Measurements from ENCODE around the gene NT5DC1. TPM values are rescaled to one million over a fixed set of nuclear protein-coding genes. Genes with fewer than 3 reads are reported as not detected.
A peak's percentile ranks its signal among the peaks of the same experiment; 100 is the strongest.

The NT5DC1 gene
- total RNA-seq, 2 experiments from 2014 or later, result 29.5 to 32.9 TPM

DNA sequence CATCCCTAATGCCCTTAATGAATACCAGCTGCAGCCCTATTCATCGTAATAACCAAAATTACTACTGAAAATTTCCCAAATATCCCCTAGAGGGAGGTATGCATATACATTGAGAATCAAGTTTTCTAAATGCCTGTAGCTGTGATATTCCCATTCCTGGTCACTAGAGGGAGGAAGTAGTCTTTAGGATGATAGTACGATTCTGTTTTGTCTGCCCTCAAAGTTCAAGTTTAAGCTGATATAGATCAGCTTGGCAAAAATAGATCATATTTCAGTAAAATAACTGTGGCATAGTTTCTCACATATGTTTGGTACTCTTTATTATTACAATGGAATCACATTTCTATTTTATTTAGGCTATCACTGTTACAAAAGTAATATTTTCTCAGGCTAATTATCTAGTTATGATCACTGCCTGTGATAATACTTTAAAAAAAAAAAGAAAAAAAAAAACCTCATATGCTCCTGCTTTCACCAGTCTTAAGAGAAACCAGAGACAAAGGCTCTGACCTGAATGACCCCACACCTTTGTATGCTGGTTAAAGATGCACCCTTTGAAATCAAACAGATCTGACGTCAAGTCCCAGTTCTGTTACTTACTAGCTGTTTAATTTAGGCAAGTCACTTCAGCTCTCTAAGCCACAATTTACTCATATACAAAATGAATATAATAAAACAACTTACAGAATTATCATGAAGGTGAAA, 168.1 kb downstream of the NT5DC1 start:
- no peaks in the 10 kb centered on the region for H3K27me3 Mint-ChIP-seq (ENCODE audit: low read depth)
- no peak overlapping the region for H3K4me3 Mint-ChIP-seq
- CTCF ChIA-PET, result interaction anchor here (0.7 to 3.9 kb wide), 19 partner anchors 9 to 302 kb away, joined by 3 to 28 read pairs (median 4); partner anchors contain the start of genes RWDD1, TSPYL1 and TSPYL4
- POLR2A ChIA-PET, result no interaction called here
- no peak overlapping the region for H3K27ac Mint-ChIP-seq
- DNase-seq, result no peak
- H3K4me1 Mint-ChIP-seq (ENCODE audit: low read depth), result peaks cover 3% of the 10 kb centered on the region
- peaks cover 5% of the 10 kb centered on the region for H3K9me3 Mint-ChIP-seq (ENCODE audit: insufficient read depth)
- H3K36me3 Mint-ChIP-seq (ENCODE audit: low read depth), result peaks cover 24% of the 10 kb centered on the region
- ATAC-seq, result peak; percentile 66

- no peak overlapping the region for H3K27ac Mint-ChIP-seq
- ATAC-seq (no peak), DNase-seq (no peak)
- no peaks in the 10 kb centered on the region for H3K9me3 Mint-ChIP-seq (ENCODE audit: insufficient read depth)
- peaks cover 25% of the 10 kb centered on the region for H3K36me3 Mint-ChIP-seq (ENCODE audit: low read depth)
- CTCF ChIA-PET, result interaction anchor here (0.9 to 3.9 kb wide), 6 partner anchors 9 to 290 kb away, joined by 3 to 28 read pairs (median 4); partner anchors contain the start of genes TSPYL1 and TSPYL4
- H3K27me3 Mint-ChIP-seq (ENCODE audit: low read depth), result no peaks in the 10 kb centered on the region
- peaks cover 16% of the 10 kb centered on the region for H3K4me1 Mint-ChIP-seq (ENCODE audit: low read depth)
- POLR2A ChIA-PET, result interaction anchor here (1.6 kb wide), 1 partner anchor 8 kb away, joined by 13 read pairs; the partner anchor contains the start of gene TSPYL1
- H3K4me3 Mint-ChIP-seq, result no peak overlapping the region
Measured at GRCh38 chr6:116271149-116271708, 170.6 kb downstream of the NT5DC1 start.

DNA sequence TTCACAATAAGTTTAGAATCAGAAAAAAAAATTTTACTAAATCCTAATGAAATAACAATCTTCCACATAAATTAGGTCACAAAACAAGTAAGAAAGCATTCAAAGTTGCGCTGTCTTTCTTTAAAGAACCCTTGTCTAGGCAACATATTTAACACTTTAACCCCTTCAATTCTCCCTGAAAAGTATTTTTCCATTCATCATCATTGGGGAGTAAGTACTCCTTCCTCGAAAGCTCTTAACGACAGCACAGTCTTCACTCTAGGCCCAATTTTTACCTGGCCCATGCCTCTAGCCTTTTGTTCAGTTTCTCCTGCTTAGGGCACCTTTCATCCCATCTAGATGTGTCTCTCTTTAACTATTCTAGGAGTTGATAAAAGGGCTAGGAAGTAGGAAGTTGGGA, 176.5 kb downstream of the NT5DC1 start:
- Mint-ChIP-seq H3K36me3 (ENCODE audit: low read depth) (peaks cover 51% of the 10 kb centered on the region), H3K4me1 (ENCODE audit: low read depth) (peaks cover 46% of the 10 kb centered on the region), H3K27ac (peak overlapping the region; percentile 55), H3K9me3 (ENCODE audit: insufficient read depth) (no peaks in the 10 kb centered on the region), H3K27me3 (ENCODE audit: low read depth) (no peaks in the 10 kb centered on the region), H3K4me3 (peak overlapping the region; percentile 96)
- POLR2A ChIA-PET, result interaction anchor here (1.0 to 4.4 kb wide), 3 partner anchors 24 to 404 kb away, joined by 3 to 51 read pairs (median 4); partner anchors contain the start of genes KPNA5, RWDD1 and TSPYL4
- DNase-seq, result no peak
- ATAC-seq, result no peak
- CTCF ChIA-PET, result interaction anchor here (1.0 to 1.7 kb wide), 4 partner anchors 8 to 258 kb away, joined by 3 to 5 read pairs (median 4); no protein-coding TSS in a partner anchor

- Mint-ChIP-seq H3K27ac (peak overlapping the region; percentile 98), H3K9me3 (ENCODE audit: insufficient read depth) (no peaks in the 10 kb centered on the region), H3K4me3 (peak overlapping the region; percentile 96), H3K4me1 (ENCODE audit: low read depth) (peaks cover 46% of the 10 kb centered on the region), H3K36me3 (ENCODE audit: low read depth) (peaks cover 44% of the 10 kb centered on the region), H3K27me3 (ENCODE audit: low read depth) (no peaks in the 10 kb centered on the region)
- ChIA-PET POLR2A (interaction anchor here (1.0 to 4.4 kb wide), 5 partner anchors 26 to 293 kb away, joined by 5 to 51 read pairs (median 6); partner anchors contain the start of genes NT5DC1, RWDD1 and TSPYL4), CTCF (interaction anchor here (1.5 to 2.5 kb wide), 4 partner anchors 9 to 177 kb away, joined by 3 to 13 read pairs (median 8); no protein-coding TSS in a partner anchor)
- ATAC-seq (no peak), DNase-seq (no peak)
Measured at GRCh38 chr6:116278481-116278829, 177.8 kb downstream of the NT5DC1 start.

DNA sequence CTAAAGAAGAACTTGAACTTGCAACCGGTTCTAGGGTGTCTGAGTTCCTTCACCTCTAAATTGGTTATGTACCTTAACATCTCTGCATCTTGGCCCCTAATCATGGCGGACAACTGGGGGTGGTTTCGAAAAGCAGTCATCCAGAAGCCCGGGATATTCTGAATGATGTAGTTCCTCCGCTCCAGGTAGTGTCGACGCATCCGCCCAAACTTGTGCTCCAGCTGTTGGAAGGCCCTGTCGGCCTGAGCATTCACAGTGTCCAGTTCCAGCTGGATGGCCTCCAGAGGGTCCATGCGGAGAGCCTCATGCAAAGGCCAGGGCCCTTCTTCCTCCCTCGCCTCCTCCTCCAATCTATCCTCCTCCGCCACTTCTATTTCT, 178.2 kb downstream of the NT5DC1 start:
- Mint-ChIP-seq H3K27ac (peak overlapping the region; percentile 98), H3K4me3 (peak overlapping the region; percentile 96), H3K27me3 (ENCODE audit: low read depth) (no peaks in the 10 kb centered on the region), H3K4me1 (ENCODE audit: low read depth) (peaks cover 46% of the 10 kb centered on the region), H3K36me3 (ENCODE audit: low read depth) (peaks cover 43% of the 10 kb centered on the region), H3K9me3 (ENCODE audit: insufficient read depth) (no peaks in the 10 kb centered on the region)
- ATAC-seq, result no peak
- no peak for DNase-seq
- ChIA-PET POLR2A (interaction anchor here (0.6 to 4.4 kb wide), 13 partner anchors 8 to 403 kb away, joined by 3 to 51 read pairs (median 4); partner anchors contain the start of genes KPNA5, NT5DC1, RWDD1 and TSPYL4), CTCF (interaction anchor here (1.0 to 3.0 kb wide), 7 partner anchors 8 to 292 kb away, joined by 3 to 13 read pairs (median 9); partner anchors contain the start of gene RWDD1)

DNA sequence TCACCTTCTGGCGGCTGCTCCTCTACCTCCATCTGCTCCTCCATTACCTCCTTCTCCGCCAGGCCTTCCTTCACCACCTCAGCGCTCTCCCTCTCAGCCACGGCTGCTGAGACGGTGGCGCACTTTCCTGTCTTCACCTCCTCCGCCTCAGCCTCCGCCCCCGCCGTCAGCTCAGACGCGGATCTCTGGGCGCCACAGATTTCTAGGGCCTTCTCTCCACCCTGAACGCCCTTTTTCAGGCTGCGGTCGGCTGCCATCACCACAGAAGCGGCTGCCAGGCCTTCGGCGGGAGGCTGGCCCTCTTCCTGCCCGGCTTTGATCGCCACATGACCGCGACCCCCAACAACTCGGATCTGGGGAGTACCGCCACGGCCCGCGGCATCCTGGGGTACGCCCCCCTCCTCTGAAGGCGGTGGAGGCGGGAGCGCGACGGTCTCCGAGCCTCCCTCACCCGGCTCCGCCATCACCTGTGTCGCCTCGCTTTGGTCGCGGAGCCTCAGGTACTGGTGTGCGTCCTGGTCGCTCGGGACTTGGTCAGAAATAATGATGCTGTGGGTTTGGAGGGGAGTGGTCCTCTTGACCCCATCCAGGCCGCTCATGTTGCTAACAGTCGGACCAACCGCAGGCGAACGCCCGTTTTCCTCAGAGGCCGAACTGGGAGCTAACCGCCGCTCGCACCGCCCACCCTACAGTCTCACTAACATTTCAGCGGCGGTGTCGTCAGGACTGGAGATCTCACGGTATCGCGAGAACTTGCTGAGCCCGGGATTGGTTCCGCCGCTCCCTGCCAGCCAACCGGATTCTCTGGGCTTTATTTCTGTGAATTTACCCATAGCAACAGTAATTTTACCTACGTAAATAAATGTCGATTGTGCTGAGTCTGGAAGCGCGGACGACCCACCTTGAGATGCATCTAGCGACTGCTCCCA, 178.8 kb downstream of the NT5DC1 start, which contains the start of gene TSPYL1:
TSPYL1 (minus strand) TSS at position 699 of the 929 bp plus-strand sequence; CDS start at position 599, 100 bp downstream.
- peak; percentile 89 for ATAC-seq
- peaks cover 39% of the 10 kb centered on the region for H3K36me3 Mint-ChIP-seq (ENCODE audit: low read depth)

DNA sequence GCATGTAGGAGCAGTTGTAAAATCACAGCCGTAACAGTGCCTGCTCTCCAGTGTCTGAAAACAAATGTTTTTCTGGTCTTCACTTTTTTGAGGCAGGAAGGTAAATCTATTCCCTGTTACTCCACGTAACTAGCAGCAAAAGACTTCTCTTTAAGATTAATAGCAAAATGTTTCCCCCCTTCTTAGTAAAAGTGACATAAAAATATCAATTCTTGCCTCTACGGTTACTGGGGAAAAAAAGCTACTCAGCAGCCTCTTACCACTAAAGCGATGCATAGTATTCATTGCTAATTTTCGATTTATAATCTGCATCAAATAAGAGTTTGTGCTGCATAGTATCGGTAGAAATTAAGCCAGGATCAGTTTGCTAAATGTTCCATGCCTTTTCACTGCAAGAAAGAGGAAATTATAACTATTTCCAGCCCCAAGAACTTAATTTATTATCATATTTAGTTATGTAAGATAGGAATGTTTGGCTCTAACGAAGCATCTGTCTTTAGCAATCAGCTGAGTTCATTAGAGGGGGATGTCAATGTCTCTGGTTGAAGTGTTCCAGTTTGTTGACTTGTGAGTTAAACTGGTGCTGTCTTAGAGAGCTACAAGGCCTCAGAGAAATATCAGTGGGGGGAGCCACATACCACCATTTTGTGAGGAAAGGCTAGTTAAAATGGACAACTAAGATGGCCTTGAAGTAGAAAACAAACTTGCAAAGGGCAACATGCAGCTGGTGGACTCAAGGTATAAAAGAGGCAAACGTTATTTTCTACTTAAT, 179.7 kb downstream of the NT5DC1 start:
- H3K27ac Mint-ChIP-seq, result peak overlapping the region; percentile 98
- ATAC-seq (no peak), DNase-seq (no peak)
- ChIA-PET POLR2A (interaction anchor here (0.7 to 4.4 kb wide), 12 partner anchors 9 to 1291 kb away, joined by 3 to 51 read pairs (median 4); partner anchors contain the start of genes NT5DC1, RWDD1 and TSPYL4), CTCF (interaction anchor here (0.6 to 3.0 kb wide), 8 partner anchors 7 to 281 kb away, joined by 4 to 13 read pairs (median 6); partner anchors contain the start of gene TSPYL4)
- peaks cover 34% of the 10 kb centered on the region for H3K36me3 Mint-ChIP-seq (ENCODE audit: low read depth)
- H3K27me3 Mint-ChIP-seq (ENCODE audit: low read depth), result no peaks in the 10 kb centered on the region
- peaks cover 42% of the 10 kb centered on the region for H3K4me1 Mint-ChIP-seq (ENCODE audit: low read depth)
- H3K9me3 Mint-ChIP-seq (ENCODE audit: insufficient read depth), result no peaks in the 10 kb centered on the region
- H3K4me3 Mint-ChIP-seq, result peak overlapping the region; percentile 96

More for the DNA sequence above, 178.8 kb downstream of the NT5DC1 start, which contains the start of gene TSPYL1:
- Mint-ChIP-seq H3K4me3 (peak within 1 kb of the TSS; percentile 96), H3K9me3 (ENCODE audit: insufficient read depth) (no peaks in the 10 kb centered on the region), H3K27me3 (ENCODE audit: low read depth) (no peaks in the 10 kb centered on the region), H3K4me1 (ENCODE audit: low read depth) (peaks cover 46% of the 10 kb centered on the region), H3K27ac (peak within 1 kb of the TSS; percentile 98)
- CTCF ChIA-PET, result interaction anchor here (0.6 to 3.0 kb wide), 11 partner anchors 8 to 291 kb away, joined by 3 to 13 read pairs (median 5); partner anchors contain the start of genes RWDD1 and TSPYL4
- POLR2A ChIA-PET, result interaction anchor here (0.6 to 4.4 kb wide), 18 partner anchors 9 to 1290 kb away, joined by 3 to 51 read pairs (median 4); partner anchors contain the start of genes KPNA5, NT5DC1, RWDD1 and TSPYL4
- peak; percentile 97 for DNase-seq

DNA sequence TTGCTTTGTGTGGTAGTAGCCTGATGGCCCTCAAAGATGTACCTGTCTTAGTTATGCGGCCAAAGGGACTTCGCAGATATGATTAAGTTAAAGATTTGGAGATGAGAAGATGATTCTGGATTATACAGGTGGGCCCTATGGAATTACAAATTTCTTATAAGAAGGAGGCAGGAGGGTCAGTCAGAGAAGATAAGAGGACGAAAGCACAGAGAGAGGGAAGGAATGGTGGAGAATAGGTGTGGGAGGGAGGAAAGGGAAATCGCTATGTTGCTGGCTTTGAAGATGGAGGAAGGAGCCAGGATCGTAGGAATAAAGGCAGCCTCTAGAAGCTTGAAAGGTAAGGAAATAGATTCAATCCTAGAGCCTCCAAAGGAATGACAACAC, 180.3 kb downstream of the NT5DC1 start:
- peaks cover 31% of the 10 kb centered on the region for H3K36me3 Mint-ChIP-seq (ENCODE audit: low read depth)
- DNase-seq (no peak), ATAC-seq (no peak)
- H3K27me3 Mint-ChIP-seq (ENCODE audit: low read depth), result no peaks in the 10 kb centered on the region
- H3K9me3 Mint-ChIP-seq (ENCODE audit: insufficient read depth), result no peaks in the 10 kb centered on the region
- H3K4me1 Mint-ChIP-seq (ENCODE audit: low read depth), result peaks cover 36% of the 10 kb centered on the region
- ChIA-PET CTCF (interaction anchor here (1.2 to 3.0 kb wide), 5 partner anchors 10 to 280 kb away, joined by 5 to 13 read pairs (median 5); no protein-coding TSS in a partner anchor), POLR2A (interaction anchor here (1.9 to 4.4 kb wide), 4 partner anchors 10 to 290 kb away, joined by 5 to 51 read pairs (median 20); partner anchors contain the start of genes RWDD1 and TSPYL4)
- peak overlapping the region; percentile 96 for H3K4me3 Mint-ChIP-seq
- peak overlapping the region; percentile 98 for H3K27ac Mint-ChIP-seq

DNA sequence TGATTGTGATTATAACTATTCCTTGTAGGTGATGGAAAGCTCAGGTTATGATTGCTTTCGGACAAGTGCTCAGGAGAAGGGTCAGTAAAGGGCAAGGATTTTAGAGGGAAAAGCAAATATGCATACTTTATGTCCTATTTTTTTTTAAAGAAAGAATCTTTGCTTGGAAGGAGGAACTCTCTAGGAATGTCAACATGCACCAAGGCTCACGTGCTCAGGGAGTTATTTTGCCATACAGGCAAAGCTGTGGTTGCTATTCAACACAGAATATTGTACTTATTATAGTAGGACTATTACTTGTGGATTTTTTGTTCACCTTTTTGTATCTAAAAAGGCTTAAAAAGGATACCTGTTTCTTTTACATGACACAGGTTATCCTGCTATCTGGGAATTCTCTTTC, 182.0 kb downstream of the NT5DC1 start:
- CTCF ChIA-PET, result interaction anchor here (1.7 kb wide), 1 partner anchor 251 kb away, joined by 5 read pairs; no protein-coding TSS in a partner anchor
- ATAC-seq (no peak), DNase-seq (no peak)
- H3K4me1 Mint-ChIP-seq (ENCODE audit: low read depth), result peaks cover 23% of the 10 kb centered on the region
- no peak overlapping the region for H3K27ac Mint-ChIP-seq
- no peak overlapping the region for H3K4me3 Mint-ChIP-seq
- H3K27me3 Mint-ChIP-seq (ENCODE audit: low read depth), result no peaks in the 10 kb centered on the region
- no peaks in the 10 kb centered on the region for H3K9me3 Mint-ChIP-seq (ENCODE audit: insufficient read depth)
- POLR2A ChIA-PET, result no interaction called here
- peaks cover 19% of the 10 kb centered on the region for H3K36me3 Mint-ChIP-seq (ENCODE audit: low read depth)

- ChIA-PET CTCF (interaction anchor here (1.7 kb wide), 1 partner anchor 251 kb away, joined by 5 read pairs; no protein-coding TSS in a partner anchor), POLR2A (no interaction called here)
- no peaks in the 10 kb centered on the region for H3K27me3 Mint-ChIP-seq (ENCODE audit: low read depth)
- H3K4me1 Mint-ChIP-seq (ENCODE audit: low read depth), result peaks cover 18% of the 10 kb centered on the region
- ATAC-seq (no peak), DNase-seq (no peak)
- H3K4me3 Mint-ChIP-seq, result no peak overlapping the region
- no peaks in the 10 kb centered on the region for H3K9me3 Mint-ChIP-seq (ENCODE audit: insufficient read depth)
- H3K36me3 Mint-ChIP-seq (ENCODE audit: low read depth), result peaks cover 15% of the 10 kb centered on the region
- no peak overlapping the region for H3K27ac Mint-ChIP-seq
Measured at GRCh38 chr6:116283191-116283590, 182.5 kb downstream of the NT5DC1 start.

All from activated CD8-positive, alpha-beta T cell treated with anti-CD3 and anti-CD28 coated beads, Interleukin-2, amount 10 ng/mL, durations not matched to agents 7 days and 5 days (primary cell).